Ureter (tissue), 1 donor: Measurements from ENCODE around the gene DIPK1A. TPM values are rescaled to one million over a fixed set of nuclear protein-coding genes. Genes with fewer than 3 reads are reported as not detected.

ENCODE experiments used
- DNase-seq: peaks from one replicate; pipeline ENCODE4 v3.0.0-alpha.2; 2020; ENCODE audit warnings: low spot score
- total RNA-seq: library from RNA; stranded (reverse); gene quantifications from one replicate; pipeline ENCODE4 v1.2.4, GENCODE V29; 2023
- donor health status: DM: yes; HTN: yes; CAD: no.

Gene DIPK1A
- total RNA-seq, 1 donor from 2014 or later = 8.9 TPM

- no peak for DNase-seq
Observed at GRCh38 chr1:92877792-92878191, 83.5 kb downstream of the DIPK1A start.

DNA sequence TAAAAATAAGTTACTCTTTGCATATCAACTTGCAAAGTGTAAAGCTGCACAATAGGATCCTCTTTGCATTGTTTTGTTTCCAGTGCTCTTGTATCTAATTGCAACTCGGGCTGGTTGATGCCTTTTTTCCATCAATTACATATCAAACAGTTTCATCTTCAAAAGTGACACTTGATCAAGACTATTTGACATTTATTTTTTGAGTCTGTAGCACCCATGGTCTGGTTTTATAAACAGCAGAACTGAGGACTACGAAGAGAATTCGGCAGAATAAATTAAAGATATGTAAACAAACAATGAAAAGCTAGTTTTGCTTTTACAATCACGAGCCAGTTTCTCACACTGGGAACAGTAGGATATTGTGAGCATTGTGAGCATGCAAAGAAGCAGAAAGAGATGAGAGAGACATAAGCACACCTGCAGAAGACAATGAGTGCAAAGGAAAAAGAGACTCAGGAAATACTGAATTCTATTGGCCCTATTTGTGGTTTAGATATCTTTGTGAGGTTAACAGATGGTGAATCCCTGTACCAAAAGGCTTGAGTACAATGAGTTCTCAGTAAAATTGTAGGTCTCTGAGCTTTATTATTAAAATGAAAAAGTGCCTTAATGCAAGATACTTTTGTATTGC is 84.1 kb downstream of the DIPK1A start:
- DNase-seq = no peak

DNA sequence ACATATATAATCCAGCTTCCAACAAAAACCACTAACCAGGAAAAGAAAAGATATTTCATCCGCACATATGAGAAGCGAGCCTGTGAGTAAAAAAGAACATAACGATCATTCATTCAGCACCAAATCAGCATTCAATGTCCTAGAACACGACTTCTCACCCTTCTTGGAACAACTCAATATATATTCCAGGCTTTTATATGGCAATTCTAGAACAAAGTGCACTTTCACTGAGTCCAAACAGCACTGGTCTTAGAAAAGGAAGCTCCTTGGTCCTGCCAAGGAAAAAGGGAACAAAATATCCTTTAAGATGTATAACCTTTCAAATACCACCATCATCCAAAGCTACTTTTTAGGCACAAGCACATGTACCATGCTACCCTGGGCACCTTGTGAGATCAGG is 84.9 kb downstream of the DIPK1A start:
- DNase-seq = no peak

DNA sequence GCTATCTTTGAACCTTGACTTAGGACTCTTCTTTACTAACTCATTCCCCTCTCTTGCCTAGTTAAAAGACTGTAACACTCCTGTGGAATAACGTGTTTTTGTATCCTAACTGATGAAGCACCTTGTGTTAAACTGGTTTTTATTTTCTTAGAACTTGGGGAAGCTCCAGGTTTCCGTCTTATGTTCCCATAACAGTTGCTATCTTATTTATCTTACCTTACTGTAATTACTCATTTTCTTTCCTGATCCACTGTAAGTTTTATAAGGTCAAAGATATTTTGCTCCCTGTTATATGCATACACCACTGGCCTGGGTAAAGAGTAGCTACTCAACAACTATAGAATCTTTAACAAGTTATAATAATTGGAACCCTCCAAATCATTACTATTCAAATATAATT is 86.3 kb downstream of the DIPK1A start:
- no peak for DNase-seq

GRCh38 chr1:92872719-92873118 is 88.5 kb downstream of the DIPK1A start:
- no peak for DNase-seq

GRCh38 chr1:92870591-92870990 is 90.7 kb downstream of the DIPK1A start:
- no peak for DNase-seq

DNA sequence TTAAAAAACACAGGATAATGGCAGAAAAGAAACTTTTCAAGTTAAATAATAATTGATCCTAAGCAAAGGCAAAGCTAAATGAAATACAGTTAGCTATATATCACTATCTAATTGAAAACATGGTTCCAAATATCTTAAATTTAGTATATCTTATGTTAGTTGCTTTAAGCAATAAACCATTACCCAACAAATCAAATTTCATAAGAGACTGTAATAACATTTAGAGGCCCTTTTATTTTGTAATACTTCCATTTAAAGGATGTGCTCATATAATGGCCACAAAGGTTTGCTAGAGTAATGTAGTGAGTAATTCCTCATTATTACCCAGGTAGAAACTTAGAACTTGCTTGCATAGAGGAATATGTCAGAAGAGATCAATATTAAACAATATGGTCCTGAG is 97.1 kb downstream of the DIPK1A start:
- no peak for DNase-seq

DNA sequence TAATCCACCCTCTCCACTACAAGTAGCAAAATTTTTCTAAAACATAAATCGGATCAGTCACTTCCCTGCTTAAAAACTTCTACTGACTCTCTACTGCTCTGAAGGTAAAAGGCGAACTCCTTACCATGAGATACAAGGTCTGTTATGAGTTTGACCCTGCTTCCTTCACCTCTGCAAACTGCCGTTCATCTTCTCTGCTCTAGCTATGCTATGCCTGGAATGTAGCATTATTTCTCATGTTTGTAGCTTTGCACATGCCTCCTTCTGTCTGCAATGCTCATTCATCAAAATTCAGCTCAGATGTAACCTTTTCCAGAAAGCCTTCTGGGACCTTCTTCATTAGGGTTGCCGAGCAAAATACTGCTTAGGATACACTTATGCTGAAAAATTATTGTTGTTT is 98.7 kb downstream of the DIPK1A start:
- no peak for DNase-seq

DNA sequence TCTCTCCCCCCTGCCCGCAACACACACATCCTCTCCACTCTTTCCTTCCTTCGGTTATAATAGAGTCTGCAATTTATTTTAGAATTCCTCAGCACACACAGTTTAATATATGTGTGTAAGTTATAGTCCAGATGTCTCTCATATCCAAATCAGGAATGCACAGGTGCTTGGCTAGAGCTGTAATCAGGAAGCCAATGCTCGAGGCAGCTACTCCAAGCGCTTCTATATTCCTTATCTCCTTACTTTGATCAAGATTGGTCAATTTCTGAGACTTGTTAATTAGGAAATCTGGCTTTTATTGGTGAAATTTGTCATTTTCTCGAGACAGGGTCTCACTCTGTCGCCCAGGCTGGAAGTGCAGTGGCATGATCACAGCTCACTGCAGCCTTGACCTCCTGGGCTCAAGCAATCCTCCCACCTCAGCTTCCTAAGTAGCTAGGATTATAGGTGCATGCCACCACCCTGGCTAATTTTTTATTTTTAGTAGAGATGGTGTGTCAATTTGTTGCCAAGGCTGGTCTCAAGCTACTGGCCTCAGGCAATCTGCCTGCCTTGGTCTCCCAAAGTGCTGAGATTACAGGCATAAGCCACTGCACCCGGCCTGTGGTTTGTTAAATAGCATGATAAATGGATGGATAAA is 101.7 kb downstream of the DIPK1A start:
- no peak for DNase-seq

DNA sequence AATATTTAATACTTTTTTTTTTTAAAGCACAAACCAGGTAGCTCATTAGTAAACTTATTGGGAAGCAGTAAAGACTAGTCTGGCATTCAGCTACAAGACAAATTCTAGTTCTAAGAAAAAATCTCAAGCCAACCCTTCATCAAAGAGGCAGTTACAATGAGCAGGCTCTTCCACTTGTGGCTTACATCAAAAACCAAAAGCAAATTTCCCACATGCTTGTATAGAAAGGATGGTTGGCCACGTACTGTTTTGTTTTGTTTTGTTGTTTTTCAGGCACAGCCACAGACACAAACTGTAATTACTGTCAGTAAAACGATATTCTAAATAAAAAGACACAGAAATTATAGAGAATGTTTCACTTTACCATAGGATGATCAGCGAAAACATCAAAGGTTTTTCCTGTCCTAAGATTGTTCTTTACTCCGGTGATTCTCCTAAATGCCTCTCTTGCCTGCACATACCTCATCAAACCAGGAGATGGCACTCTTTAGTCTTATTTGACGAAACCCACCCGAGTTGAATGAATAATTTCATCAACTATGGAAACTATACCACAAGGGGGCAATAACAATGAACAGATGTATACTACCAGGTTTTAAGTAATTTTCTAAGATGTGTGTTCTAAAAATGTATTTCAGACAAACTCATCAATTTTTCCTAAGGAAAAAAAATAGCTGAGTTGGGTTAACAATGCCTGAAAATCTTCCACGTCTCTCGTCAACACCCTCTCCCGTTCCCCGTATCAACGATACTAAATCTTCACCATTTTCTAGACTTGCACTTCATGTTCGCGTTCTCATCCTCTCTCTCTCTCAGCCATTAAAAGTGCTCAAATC is 102.5 kb downstream of the DIPK1A start:
- peak; percentile 68 for DNase-seq

DNA sequence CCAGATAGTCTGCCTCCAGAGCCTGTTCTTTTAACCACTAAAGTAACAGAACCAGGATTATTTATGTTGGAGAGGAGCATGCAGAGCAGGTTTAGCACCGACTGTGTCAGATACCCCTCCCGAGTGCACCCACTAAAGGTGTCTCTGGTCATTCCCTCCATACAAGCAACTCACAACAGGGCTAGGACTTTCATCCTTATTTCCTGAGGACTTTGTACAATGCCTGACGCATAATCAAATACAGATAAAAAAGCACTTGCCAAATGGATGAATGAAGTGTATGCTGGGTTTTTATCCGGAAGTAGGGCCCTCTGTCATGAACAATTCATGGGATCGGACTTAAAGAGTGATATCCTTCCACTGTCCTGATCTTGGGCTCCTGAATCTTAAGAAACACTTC is 103.4 kb downstream of the DIPK1A start:
- no peak for DNase-seq

DNA sequence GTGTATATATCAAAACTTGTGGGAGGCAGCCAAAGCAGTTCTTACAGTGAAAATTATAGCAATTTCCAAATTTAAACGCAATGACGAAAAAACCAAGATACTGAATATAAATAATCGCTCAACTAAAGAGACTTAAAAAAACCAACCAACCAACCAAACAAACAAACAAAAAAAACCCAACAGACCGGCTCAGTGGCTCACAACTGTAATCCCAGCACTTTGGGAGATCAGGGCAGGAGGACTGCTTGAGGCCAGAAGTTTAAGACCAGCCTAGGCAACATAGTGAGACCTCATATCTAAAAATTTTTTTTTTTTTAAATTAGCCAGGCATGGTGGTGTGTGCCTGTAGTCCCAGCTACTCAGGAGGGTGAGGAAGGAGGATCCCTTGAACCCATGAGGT is 106.0 kb downstream of the DIPK1A start:
- no peak for DNase-seq

GRCh38 chr1:92854101-92854785 is 107.0 kb downstream of the DIPK1A start:
- no peak for DNase-seq

DNA sequence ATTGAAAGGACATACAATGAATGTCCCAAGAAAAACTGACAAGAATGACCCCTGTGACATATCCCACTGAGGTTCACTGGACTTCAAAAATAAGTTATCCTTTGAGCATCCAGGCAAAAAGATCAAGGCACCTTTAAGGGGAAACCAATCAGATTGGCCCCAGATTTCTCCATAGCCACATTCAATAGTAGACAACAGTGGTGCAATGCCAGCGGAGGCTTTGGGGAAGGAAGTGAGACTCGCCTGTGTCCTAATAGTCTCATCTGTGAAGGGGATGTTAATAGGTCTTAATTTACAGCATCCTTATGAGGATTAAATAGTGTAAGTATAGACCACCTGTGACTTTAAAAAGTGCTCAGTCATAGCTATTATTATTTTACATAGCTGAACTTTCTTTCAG is 108.0 kb downstream of the DIPK1A start:
- DNase-seq = no peak

DNA sequence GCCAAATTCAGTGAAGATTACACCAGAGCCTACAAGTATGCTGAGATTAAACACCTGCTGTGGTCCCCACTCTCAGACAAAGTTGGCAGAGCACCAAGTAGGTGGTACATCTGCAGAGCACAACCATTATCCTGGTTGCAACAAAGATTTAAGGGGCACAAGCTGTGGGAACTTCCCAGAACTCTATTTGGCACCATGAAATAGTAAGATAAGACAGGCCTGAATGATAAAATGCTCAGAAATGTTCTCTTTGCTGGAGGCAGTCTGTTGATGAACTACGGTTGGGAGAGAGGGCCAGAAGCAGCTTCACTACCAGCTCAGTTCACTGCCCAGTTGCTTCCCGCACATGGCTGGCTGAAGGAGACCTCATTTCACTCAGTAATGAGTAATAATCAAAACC is 109.5 kb downstream of the DIPK1A start:
- no peak for DNase-seq

- DNase-seq = no peak
Observed at GRCh38 chr1:92850019-92850418, 111.2 kb downstream of the DIPK1A start.

DNA sequence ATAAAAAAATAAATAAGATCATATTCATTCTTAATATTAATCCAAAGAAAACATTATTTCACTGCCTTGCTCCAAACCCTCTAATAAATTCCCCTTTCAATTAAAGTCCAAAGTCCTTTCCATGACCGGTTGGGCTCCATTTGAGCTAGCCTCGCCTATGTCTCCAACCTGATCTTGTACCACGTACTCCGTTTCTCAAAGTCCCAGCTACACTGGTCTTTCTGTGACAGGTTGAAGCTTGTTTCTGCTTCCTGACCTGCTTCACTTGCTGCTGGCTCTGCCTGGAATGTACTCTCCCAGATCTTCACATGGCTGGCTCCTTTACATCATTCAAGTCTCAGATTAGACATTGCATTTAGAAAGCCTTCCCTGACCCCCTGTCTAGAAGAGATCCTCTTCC is 113.1 kb downstream of the DIPK1A start:
- peak; percentile 52 for DNase-seq

GRCh38 chr1:92845908-92846307 is 115.4 kb downstream of the DIPK1A start:
- no peak for DNase-seq

- no peak for DNase-seq
Observed at GRCh38 chr1:92844439-92844838, 116.8 kb downstream of the DIPK1A start.

DNA sequence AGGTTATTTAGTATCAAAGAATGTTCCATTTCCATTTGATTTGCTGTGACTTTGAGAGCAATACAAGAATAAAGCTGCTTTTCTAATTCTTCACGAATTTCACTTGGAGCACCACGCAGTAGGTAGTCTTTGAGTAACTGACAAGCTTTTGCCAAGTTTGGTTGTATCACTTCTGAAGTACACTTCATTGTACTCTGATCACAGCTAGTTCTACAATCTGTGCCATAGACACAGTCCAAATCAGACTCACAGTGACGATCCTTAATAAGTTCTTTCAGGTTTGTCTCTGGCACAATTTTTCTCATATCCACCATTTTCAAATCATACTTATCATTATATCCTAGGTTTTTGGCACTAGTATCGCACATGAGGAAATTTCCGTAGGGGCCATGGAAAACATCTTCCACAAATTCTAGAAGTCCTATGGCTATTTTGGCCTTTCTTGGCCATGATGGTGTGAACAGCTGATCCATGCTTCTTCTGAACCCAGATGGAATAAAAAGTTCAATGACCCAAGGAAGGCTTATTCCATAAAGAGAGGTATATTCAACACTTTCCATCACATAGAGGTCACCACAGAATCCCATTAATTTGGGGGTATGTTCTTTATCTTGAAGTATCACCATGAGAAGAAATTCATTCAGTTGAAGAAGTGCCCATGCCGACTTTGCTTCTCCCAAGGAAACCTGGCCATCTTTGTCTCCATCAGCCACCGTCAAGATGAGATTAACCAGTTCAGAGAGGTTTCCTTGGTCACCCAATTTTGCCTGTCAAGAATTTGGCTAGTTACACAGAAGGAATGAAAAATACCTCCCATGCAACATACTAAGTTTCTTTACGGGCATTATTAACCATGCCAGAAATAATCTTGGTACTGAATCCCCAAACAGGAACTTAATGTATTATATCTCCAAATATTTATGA is 117.6 kb downstream of the DIPK1A start:
- no peak for DNase-seq

DNA sequence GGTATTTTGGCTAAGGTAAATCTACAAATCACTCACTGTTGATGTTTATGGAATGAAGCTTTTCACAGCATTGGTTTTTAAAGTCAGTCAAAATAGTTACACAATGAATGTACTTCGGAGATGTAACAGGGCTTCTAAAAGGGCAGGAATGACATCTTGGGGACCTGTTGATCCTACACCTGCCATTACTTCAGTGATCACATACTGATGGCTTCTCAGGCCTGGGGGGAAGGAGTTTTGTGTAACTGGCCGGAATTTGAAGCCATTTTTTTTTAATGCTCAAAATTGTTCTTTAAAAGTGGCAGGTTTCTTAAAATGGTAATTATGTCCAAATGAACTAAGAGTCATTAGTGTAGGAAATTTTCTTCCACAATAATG is 118.2 kb downstream of the DIPK1A start:
- no peak for DNase-seq
